ENCODE results near the gene GSG1. TPM values are rescaled to one million over a fixed set of nuclear protein-coding genes. Genes with fewer than 3 reads are reported as not detected.
A peak's percentile ranks its signal among the peaks of the same experiment; 100 is the strongest.

GSG1 gene
- total RNA-seq, 2 donors from 2014 or later = 0.31 TPM; not detected in 1

DNA sequence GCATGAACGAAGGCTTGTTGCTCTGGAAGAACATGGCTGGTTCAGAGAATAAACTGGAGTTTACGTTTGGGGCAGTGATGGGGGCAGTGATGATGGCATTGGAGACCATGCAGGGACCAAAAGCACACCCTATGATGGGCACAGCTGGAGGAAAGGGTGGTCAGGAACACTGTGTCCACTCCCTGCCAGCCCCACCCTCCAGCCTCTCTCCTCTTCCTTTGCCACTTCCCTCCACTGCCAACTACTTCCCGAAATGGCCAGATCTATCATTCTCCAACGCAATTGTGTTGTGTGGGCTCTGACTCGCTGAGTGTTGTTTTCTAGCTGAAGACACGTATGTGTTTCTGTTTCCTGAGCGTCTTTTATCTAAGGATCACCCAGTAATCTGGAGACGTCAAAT, 39.3 kb upstream of the GSG1 start:
- H3K27me3 ChIP-seq (ENCODE audit: control insufficient read depth, insufficient read depth, low read length, poor library complexity, severe bottlenecking) = no peaks in the 10 kb centered on the region
- Mint-ChIP-seq H3K4me3 (no peak overlapping the region), H3K36me3 (ENCODE audit: low read depth) (no peaks in the 10 kb centered on the region), H3K9me3 (no peaks in the 10 kb centered on the region), H3K27me3 (ENCODE audit: insufficient read depth) (peaks cover 17% of the 10 kb centered on the region), H3K27ac (no peak overlapping the region), H3K4me1 (no peaks in the 10 kb centered on the region)
- H3K9me3 ChIP-seq (ENCODE audit: control insufficient read depth, low read length) = no peaks in the 10 kb centered on the region
- no peak for DNase-seq
- TF ChIP-seq, protein P1, sequence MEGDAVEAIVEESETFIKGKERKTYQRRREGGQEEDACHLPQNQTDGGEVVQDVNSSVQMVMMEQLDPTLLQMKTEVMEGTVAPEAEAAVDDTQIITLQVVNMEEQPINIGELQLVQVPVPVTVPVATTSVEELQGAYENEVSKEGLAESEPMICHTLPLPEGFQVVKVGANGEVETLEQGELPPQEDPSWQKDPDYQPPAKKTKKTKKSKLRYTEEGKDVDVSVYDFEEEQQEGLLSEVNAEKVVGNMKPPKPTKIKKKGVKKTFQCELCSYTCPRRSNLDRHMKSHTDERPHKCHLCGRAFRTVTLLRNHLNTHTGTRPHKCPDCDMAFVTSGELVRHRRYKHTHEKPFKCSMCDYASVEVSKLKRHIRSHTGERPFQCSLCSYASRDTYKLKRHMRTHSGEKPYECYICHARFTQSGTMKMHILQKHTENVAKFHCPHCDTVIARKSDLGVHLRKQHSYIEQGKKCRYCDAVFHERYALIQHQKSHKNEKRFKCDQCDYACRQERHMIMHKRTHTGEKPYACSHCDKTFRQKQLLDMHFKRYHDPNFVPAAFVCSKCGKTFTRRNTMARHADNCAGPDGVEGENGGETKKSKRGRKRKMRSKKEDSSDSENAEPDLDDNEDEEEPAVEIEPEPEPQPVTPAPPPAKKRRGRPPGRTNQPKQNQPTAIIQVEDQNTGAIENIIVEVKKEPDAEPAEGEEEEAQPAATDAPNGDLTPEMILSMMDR (conservative IDR thresholded peaks at IDR 0.05) = no peak
- no peaks in the 10 kb centered on the region for H3K4me1 ChIP-seq (ENCODE audit: control insufficient read depth, insufficient read depth, low read length)
- no peak overlapping the region for H3K27ac ChIP-seq (ENCODE audit: low read depth, low read length)
- H3K9ac ChIP-seq (ENCODE audit: extremely low read depth, low read length, poor library complexity, severe bottlenecking) = no peak overlapping the region
- 94 to 95% methylated on average over 5 to 8 of the region's 8 CpGs for WGBS, 2 experiments (ENCODE audit: insufficient coverage in 1 of 2, insufficient read length in 1 of 2)
- no peak overlapping the region for H3K4me3 ChIP-seq (ENCODE audit: low read length)
- no peaks in the 10 kb centered on the region for H3K36me3 ChIP-seq (ENCODE audit: control insufficient read depth, insufficient read depth, low read length)

DNA sequence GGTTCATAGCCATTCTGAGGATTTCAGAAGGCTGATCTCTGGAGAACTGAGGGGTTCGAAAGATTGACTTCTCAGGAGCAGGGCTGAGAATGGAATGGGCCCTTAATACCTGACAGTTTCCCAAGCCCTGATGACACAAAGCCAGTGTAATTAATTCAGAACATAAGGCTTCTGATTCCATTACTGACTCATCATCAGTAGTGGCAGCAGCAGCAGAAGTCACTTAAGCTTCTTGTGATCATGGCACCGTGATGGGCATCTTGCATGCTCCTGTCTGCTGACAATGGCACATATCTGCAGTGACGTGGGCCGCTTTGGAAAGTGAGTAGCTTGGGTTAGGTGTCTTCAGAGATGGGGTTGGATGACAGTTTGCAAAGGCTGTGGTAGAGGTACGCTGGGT, 38.2 kb upstream of the GSG1 start:
- H3K27me3 Mint-ChIP-seq (ENCODE audit: insufficient read depth) = peaks cover 14% of the 10 kb centered on the region
- WGBS, 2 experiments (ENCODE audit: insufficient coverage in 1 of 2, insufficient read length in 1 of 2) = 96 to 100% methylated on average over 3 to 5 of the region's 5 CpGs
- Histone ChIP-seq H3K9me3 (ENCODE audit: control insufficient read depth, low read length) (no peaks in the 10 kb centered on the region), H3K9ac (ENCODE audit: extremely low read depth, low read length, poor library complexity, severe bottlenecking) (no peak overlapping the region), H3K4me3 (ENCODE audit: low read length) (no peak overlapping the region), H3K27me3 (ENCODE audit: control insufficient read depth, insufficient read depth, low read length, poor library complexity, severe bottlenecking) (no peaks in the 10 kb centered on the region), H3K27ac (ENCODE audit: low read depth, low read length) (no peak overlapping the region), H3K36me3 (ENCODE audit: control insufficient read depth, insufficient read depth, low read length) (no peaks in the 10 kb centered on the region), H3K4me1 (ENCODE audit: control insufficient read depth, insufficient read depth, low read length) (no peaks in the 10 kb centered on the region)
- no peak overlapping the region for H3K4me3 Mint-ChIP-seq
- no peaks in the 10 kb centered on the region for H3K36me3 Mint-ChIP-seq (ENCODE audit: low read depth)
- no peak for DNase-seq
- TF ChIP-seq, protein P1 (conservative IDR thresholded peaks at IDR 0.05) = no peak
- no peak overlapping the region for H3K27ac Mint-ChIP-seq
- H3K4me1 Mint-ChIP-seq = no peaks in the 10 kb centered on the region
- no peaks in the 10 kb centered on the region for H3K9me3 Mint-ChIP-seq

DNA sequence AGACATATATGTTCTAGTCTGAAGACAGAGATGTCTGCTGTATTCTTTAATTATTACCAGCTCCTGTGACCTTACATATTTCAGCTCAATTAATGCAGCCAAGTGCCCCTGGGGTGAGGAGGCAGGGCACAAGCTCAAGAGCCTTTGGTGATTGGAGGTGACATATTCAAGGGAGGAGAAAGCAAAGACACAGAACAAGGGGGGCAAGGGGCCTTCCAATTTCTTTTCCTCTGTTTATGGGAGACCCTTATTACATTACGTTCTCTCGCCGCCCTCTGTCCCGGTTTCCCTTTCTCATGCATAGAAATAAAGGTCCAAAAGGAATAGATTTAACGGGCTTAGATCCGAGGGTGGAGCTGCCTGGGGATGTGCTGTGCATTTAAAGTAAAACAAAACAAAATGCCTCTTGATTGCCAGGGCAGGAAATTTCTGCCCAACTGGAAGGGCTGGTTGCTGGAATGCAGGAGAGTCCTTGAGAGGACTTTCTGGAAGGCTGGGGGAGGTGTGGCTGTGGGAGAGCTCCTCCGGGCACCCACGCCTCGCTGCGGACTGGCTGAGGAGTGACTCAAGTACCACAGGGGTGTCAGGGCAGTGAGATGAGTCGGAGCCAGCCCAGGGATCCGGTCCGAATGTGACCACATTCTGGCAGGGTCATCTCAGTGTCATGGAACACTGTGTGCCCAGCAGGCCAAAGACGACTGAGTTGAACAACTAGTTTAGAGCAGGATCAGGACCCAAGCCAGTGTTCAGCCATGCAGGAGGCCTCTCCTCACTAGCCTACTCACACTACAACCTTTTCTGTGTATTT, 32.1 kb upstream of the GSG1 start:
- Mint-ChIP-seq H3K4me1 (peaks cover 7% of the 10 kb centered on the region), H3K4me3 (no peak overlapping the region), H3K9me3 (no peaks in the 10 kb centered on the region), H3K27ac (peak overlapping the region; percentile 73), H3K27me3 (ENCODE audit: insufficient read depth) (no peaks in the 10 kb centered on the region), H3K36me3 (ENCODE audit: low read depth) (no peaks in the 10 kb centered on the region)
- WGBS, 2 experiments (ENCODE audit: insufficient coverage in 1 of 2, insufficient read length in 1 of 2) = 78 to 80% methylated on average over 10 to 14 of the region's 14 CpGs
- TF ChIP-seq, protein P1 (conservative IDR thresholded peaks at IDR 0.05) = peak; percentile 29
- no peaks in the 10 kb centered on the region for H3K27me3 ChIP-seq (ENCODE audit: control insufficient read depth, insufficient read depth, low read length, poor library complexity, severe bottlenecking)
- no peak overlapping the region for H3K9ac ChIP-seq (ENCODE audit: extremely low read depth, low read length, poor library complexity, severe bottlenecking)
- peak; percentile 86 for DNase-seq
- H3K4me1 ChIP-seq (ENCODE audit: control insufficient read depth, insufficient read depth, low read length) = no peaks in the 10 kb centered on the region
- H3K36me3 ChIP-seq (ENCODE audit: control insufficient read depth, insufficient read depth, low read length) = no peaks in the 10 kb centered on the region
- H3K9me3 ChIP-seq (ENCODE audit: control insufficient read depth, low read length) = no peaks in the 10 kb centered on the region
- H3K4me3 ChIP-seq (ENCODE audit: low read length) = no peak overlapping the region
- H3K27ac ChIP-seq (ENCODE audit: low read depth, low read length) = no peak overlapping the region

All from endodermal cell (in vitro differentiated cells).